ENCODE data around the gene GJA1. TPM values are rescaled to one million over a fixed set of nuclear protein-coding genes. Genes with fewer than 3 reads are reported as not detected.

Gene GJA1
- total and polyA plus RNA-seq, 2 experiments from 2014 or later, result 86.0 to 248 TPM

DNA sequence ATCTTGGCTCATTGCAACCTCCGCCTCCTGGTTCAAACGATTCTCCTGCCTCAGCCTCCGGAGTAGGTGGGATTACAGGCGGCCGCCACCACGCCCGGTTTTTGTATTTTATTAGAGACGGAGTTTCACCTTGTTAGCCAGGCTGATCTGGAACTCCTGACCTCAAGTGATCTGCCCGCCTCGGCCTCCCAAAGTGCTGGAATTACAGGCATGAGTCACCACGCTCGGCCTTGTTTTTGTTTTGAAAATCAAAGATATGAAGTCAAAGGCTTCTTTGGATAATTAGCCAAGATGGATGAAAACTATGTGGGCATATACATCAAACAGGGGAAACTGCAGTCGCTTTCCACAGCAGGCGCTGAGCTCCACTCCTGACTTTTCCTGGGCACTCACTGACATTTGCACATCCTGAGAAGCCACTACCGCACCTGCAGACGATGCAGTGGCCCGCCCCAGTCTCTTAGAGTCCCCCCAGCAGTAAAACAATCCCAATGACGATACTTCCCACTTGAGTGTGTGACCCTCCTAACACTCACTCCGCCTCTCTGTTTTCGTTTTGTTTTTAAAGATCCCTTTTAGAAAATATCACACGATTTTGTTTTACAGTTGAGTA lies 44.1 kb downstream of the GJA1 start:
- Histone ChIP-seq H3K9me3 (ENCODE audit: low read depth) (no peaks in the 10 kb centered on the region), H3K36me3 (replicated peaks; ENCODE audit: insufficient read depth, low read depth) (no peaks in the 10 kb centered on the region), H3K79me2 (no peaks in the 10 kb centered on the region), H3K4me3 (no peak overlapping the region), H4K20me1 (ENCODE audit: insufficient read depth, poor library complexity, severe bottlenecking) (no peaks in the 10 kb centered on the region), H3K27ac (no peak overlapping the region), H3K4me2 (no peak overlapping the region), H3K4me1 (ENCODE audit: insufficient read depth) (no peaks in the 10 kb centered on the region), H2AFZ (no peak overlapping the region), H3K9me2 (replicated peaks; ENCODE audit: insufficient read depth) (no peaks in the 10 kb centered on the region), H3K27me3 (no peaks in the 10 kb centered on the region)
- TF ChIP-seq, protein P1, sequence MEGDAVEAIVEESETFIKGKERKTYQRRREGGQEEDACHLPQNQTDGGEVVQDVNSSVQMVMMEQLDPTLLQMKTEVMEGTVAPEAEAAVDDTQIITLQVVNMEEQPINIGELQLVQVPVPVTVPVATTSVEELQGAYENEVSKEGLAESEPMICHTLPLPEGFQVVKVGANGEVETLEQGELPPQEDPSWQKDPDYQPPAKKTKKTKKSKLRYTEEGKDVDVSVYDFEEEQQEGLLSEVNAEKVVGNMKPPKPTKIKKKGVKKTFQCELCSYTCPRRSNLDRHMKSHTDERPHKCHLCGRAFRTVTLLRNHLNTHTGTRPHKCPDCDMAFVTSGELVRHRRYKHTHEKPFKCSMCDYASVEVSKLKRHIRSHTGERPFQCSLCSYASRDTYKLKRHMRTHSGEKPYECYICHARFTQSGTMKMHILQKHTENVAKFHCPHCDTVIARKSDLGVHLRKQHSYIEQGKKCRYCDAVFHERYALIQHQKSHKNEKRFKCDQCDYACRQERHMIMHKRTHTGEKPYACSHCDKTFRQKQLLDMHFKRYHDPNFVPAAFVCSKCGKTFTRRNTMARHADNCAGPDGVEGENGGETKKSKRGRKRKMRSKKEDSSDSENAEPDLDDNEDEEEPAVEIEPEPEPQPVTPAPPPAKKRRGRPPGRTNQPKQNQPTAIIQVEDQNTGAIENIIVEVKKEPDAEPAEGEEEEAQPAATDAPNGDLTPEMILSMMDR (IDR thresholded peaks at IDR 0.05; ENCODE audit: poor library complexity), result no peak
- no peak for TF ChIP-seq EZH2phosphoT487 (IDR thresholded peaks at IDR 0.05; ENCODE audit: low read depth, severe bottlenecking, unreplicated experiment)
- TF ChIP-seq EZH2 (IDR thresholded peaks at IDR 0.05; ENCODE audit: borderline replicate concordance), result no peak
- 91% methylated on average over 21 of the region's 21 CpGs for WGBS (ENCODE audit: low lambda C conversion rate, missing lambda C conversion rate)
- DNase-seq (ENCODE audit: low spot score), result no peak

DNA sequence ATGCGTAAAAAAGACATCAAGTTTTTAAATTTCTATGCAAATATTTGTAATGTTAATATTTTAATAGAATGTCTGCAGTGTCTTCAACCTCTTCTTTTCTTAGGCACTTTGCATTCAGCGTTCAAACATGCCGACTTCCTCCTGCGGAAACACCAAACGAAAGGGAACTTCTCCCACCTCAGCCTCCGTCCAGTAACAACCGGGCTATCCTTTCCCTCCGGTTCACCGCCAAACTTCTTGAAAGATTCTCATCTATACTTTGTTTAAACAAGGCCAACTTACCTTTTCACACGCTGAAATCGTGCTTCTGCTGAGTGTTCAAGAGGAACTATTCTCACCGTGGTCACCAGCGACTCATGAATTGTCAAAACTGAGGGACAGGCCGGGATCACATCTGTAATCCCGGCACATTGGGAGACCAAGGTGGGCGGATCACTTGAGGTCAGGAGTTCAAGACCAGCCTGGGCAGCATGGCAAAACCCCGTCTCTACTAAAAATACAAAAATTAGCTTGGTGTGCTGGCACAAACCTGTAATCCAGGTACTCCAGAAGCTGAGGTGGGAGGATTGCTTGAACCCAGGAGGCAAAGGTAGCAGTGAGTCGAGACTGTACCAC lies 44.8 kb downstream of the GJA1 start:
- no peaks in the 10 kb centered on the region for H3K9me3 ChIP-seq (ENCODE audit: low read depth)
- no peak overlapping the region for H3K4me2 ChIP-seq
- TF ChIP-seq, protein P1 (IDR thresholded peaks at IDR 0.05; ENCODE audit: poor library complexity), result no peak
- TF ChIP-seq EZH2phosphoT487 (IDR thresholded peaks at IDR 0.05; ENCODE audit: low read depth, severe bottlenecking, unreplicated experiment) (no peak), EZH2 (IDR thresholded peaks at IDR 0.05; ENCODE audit: borderline replicate concordance) (no peak)
- H3K27me3 ChIP-seq, result no peaks in the 10 kb centered on the region
- no peaks in the 10 kb centered on the region for H3K79me2 ChIP-seq
- no peak overlapping the region for H3K4me3 ChIP-seq
- no peaks in the 10 kb centered on the region for H3K36me3 ChIP-seq (replicated peaks; ENCODE audit: insufficient read depth, low read depth)
- H3K9me2 ChIP-seq (replicated peaks; ENCODE audit: insufficient read depth), result no peaks in the 10 kb centered on the region
- no peak for DNase-seq (ENCODE audit: low spot score)
- H3K4me1 ChIP-seq (ENCODE audit: insufficient read depth), result no peaks in the 10 kb centered on the region
- 89% methylated on average over 18 of the region's 18 CpGs for WGBS (ENCODE audit: low lambda C conversion rate, missing lambda C conversion rate)
- no peak overlapping the region for H3K27ac ChIP-seq
- H2AFZ ChIP-seq, result no peak overlapping the region
- H4K20me1 ChIP-seq (ENCODE audit: insufficient read depth, poor library complexity, severe bottlenecking), result no peaks in the 10 kb centered on the region

DNA sequence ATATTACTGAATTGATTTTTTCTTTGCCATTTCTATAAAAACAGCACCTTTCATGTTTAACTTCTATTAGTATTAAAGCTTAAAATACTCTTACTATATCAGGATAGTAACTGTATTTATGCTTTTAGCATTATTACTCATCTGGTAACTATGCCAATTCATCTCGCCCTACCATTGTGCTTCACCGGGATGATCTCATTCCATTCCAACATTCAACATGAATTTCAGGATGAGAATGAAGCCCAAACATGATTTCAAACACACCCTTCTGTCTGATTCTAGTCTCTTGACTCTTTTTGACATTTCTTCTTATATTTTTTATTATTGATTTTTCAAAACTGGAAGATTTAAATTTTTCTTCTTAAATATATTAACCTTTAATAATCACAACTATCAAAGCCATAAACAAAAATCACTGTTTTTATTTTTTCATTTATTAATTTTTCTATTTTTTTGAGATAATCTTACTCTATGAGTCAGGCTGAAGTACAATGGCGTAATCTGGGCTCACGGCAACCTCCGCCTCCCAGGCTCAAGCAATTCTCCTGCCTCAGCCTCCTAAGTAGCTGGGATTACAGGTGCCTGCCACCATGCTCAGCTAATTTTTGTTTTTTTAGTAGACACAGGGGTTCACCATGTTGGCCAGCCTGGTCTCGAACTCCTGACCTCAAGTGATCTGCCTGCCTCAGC lies 46.7 kb downstream of the GJA1 start:
- DNase-seq (ENCODE audit: low spot score), result no peak
- Histone ChIP-seq H2AFZ (no peak overlapping the region), H3K36me3 (replicated peaks; ENCODE audit: insufficient read depth, low read depth) (no peaks in the 10 kb centered on the region), H4K20me1 (ENCODE audit: insufficient read depth, poor library complexity, severe bottlenecking) (no peaks in the 10 kb centered on the region), H3K4me3 (no peak overlapping the region), H3K27ac (no peak overlapping the region), H3K79me2 (no peaks in the 10 kb centered on the region), H3K27me3 (no peaks in the 10 kb centered on the region), H3K9me2 (replicated peaks; ENCODE audit: insufficient read depth) (no peaks in the 10 kb centered on the region), H3K9me3 (ENCODE audit: low read depth) (no peaks in the 10 kb centered on the region), H3K4me2 (no peak overlapping the region), H3K4me1 (ENCODE audit: insufficient read depth) (peaks cover 5% of the 10 kb centered on the region)
- WGBS (ENCODE audit: low lambda C conversion rate, missing lambda C conversion rate), result 92% methylated on average over 6 of the region's 6 CpGs
- TF ChIP-seq EZH2phosphoT487 (IDR thresholded peaks at IDR 0.05; ENCODE audit: low read depth, severe bottlenecking, unreplicated experiment), result no peak
- TF ChIP-seq, protein P1 (IDR thresholded peaks at IDR 0.05; ENCODE audit: poor library complexity), result no peak
- no peak for TF ChIP-seq EZH2 (IDR thresholded peaks at IDR 0.05; ENCODE audit: borderline replicate concordance)
